Measurements from ENCODE around the gene NRSN2.

Gene NRSN2

GRCh38 chr20:326645-327185 lies 20.2 kb upstream of the NRSN2 start:
- no peak for TF ChIP-seq SUZ12 (IDR thresholded peaks at IDR 0.05; ENCODE audit: extremely low read depth, insufficient read depth, insufficient read length)
- TF ChIP-seq ZNF274 (IDR thresholded peaks at IDR 0.05; ENCODE audit: low read depth, low read length), result no peak
- no peak for TF ChIP-seq YY1 (IDR thresholded peaks at IDR 0.05; ENCODE audit: insufficient read depth, insufficient read length)
- Histone ChIP-seq H3K4me1 (ENCODE audit: insufficient read depth, insufficient read length) (peaks cover 24% of the 10 kb centered on the region), H3K9ac (ENCODE audit: insufficient read length, low read depth) (peak overlapping the region; percentile 98), H3K36me3 (ENCODE audit: insufficient read depth, insufficient read length, low read length) (peaks cover 27% of the 10 kb centered on the region), H3K27me3 (ENCODE audit: insufficient read depth, insufficient read length) (no peaks in the 10 kb centered on the region), H3K9me3 (ENCODE audit: insufficient read depth, low read length) (no peaks in the 10 kb centered on the region), H3K4me3 (ENCODE audit: insufficient read length, low read depth) (peak overlapping the region; percentile 90)
- no peak for DNase-seq (ENCODE audit: low read depth, low spot score)

GRCh38 chr20:327186-328026 lies 19.5 kb upstream of the NRSN2 start:
- no peak for TF ChIP-seq SUZ12 (IDR thresholded peaks at IDR 0.05; ENCODE audit: extremely low read depth, insufficient read depth, insufficient read length)
- TF ChIP-seq YY1 (IDR thresholded peaks at IDR 0.05; ENCODE audit: insufficient read depth, insufficient read length), result no peak
- no peak for TF ChIP-seq ZNF274 (IDR thresholded peaks at IDR 0.05; ENCODE audit: low read depth, low read length)
- Histone ChIP-seq H3K4me3 (ENCODE audit: insufficient read length, low read depth) (peak overlapping the region; percentile 76), H3K9ac (ENCODE audit: insufficient read length, low read depth) (peak overlapping the region; percentile 92), H3K4me1 (ENCODE audit: insufficient read depth, insufficient read length) (peaks cover 24% of the 10 kb centered on the region), H3K27me3 (ENCODE audit: insufficient read depth, insufficient read length) (no peaks in the 10 kb centered on the region), H3K9me3 (ENCODE audit: insufficient read depth, low read length) (no peaks in the 10 kb centered on the region), H3K36me3 (ENCODE audit: insufficient read depth, insufficient read length, low read length) (peaks cover 27% of the 10 kb centered on the region)
- peak; percentile 94 for DNase-seq (ENCODE audit: low read depth, low spot score)

GRCh38 chr20:328027-328974 lies 18.6 kb upstream of the NRSN2 start:
- H3K9me3 ChIP-seq (ENCODE audit: insufficient read depth, low read length), result no peaks in the 10 kb centered on the region
- H3K27me3 ChIP-seq (ENCODE audit: insufficient read depth, insufficient read length), result no peaks in the 10 kb centered on the region
- no peak for DNase-seq (ENCODE audit: low read depth, low spot score)
- TF ChIP-seq ZNF274 (IDR thresholded peaks at IDR 0.05; ENCODE audit: low read depth, low read length), result no peak
- no peak for TF ChIP-seq SUZ12 (IDR thresholded peaks at IDR 0.05; ENCODE audit: extremely low read depth, insufficient read depth, insufficient read length)
- no peak for TF ChIP-seq YY1 (IDR thresholded peaks at IDR 0.05; ENCODE audit: insufficient read depth, insufficient read length)
- peaks cover 22% of the 10 kb centered on the region for H3K4me1 ChIP-seq (ENCODE audit: insufficient read depth, insufficient read length)
- peak overlapping the region; percentile 76 for H3K4me3 ChIP-seq (ENCODE audit: insufficient read length, low read depth)
- peaks cover 27% of the 10 kb centered on the region for H3K36me3 ChIP-seq (ENCODE audit: insufficient read depth, insufficient read length, low read length)
- peak overlapping the region; percentile 92 for H3K9ac ChIP-seq (ENCODE audit: insufficient read length, low read depth)

- Histone ChIP-seq H3K27me3 (ENCODE audit: insufficient read depth, insufficient read length) (no peaks in the 10 kb centered on the region), H3K36me3 (ENCODE audit: insufficient read depth, insufficient read length, low read length) (peaks cover 27% of the 10 kb centered on the region), H3K4me1 (ENCODE audit: insufficient read depth, insufficient read length) (peaks cover 22% of the 10 kb centered on the region), H3K4me3 (ENCODE audit: insufficient read length, low read depth) (no peak overlapping the region), H3K9me3 (ENCODE audit: insufficient read depth, low read length) (no peaks in the 10 kb centered on the region), H3K9ac (ENCODE audit: insufficient read length, low read depth) (peak overlapping the region; percentile 56)
- DNase-seq (ENCODE audit: low read depth, low spot score), result no peak
- TF ChIP-seq YY1 (IDR thresholded peaks at IDR 0.05; ENCODE audit: insufficient read depth, insufficient read length), result no peak
- no peak for TF ChIP-seq SUZ12 (IDR thresholded peaks at IDR 0.05; ENCODE audit: extremely low read depth, insufficient read depth, insufficient read length)
- TF ChIP-seq ZNF274 (IDR thresholded peaks at IDR 0.05; ENCODE audit: low read depth, low read length), result no peak
Observed at GRCh38 chr20:328975-329695, 17.8 kb upstream of the NRSN2 start.

GRCh38 chr20:329851-330232 lies 17.1 kb upstream of the NRSN2 start:
- no peak for DNase-seq (ENCODE audit: low read depth, low spot score)
- Histone ChIP-seq H3K4me3 (ENCODE audit: insufficient read length, low read depth) (no peak overlapping the region), H3K27me3 (ENCODE audit: insufficient read depth, insufficient read length) (no peaks in the 10 kb centered on the region), H3K9ac (ENCODE audit: insufficient read length, low read depth) (peak overlapping the region; percentile 28), H3K4me1 (ENCODE audit: insufficient read depth, insufficient read length) (peaks cover 22% of the 10 kb centered on the region), H3K9me3 (ENCODE audit: insufficient read depth, low read length) (no peaks in the 10 kb centered on the region), H3K36me3 (ENCODE audit: insufficient read depth, insufficient read length, low read length) (peaks cover 27% of the 10 kb centered on the region)
- TF ChIP-seq ZNF274 (IDR thresholded peaks at IDR 0.05; ENCODE audit: low read depth, low read length), result no peak

GRCh38 chr20:330233-331149 lies 16.4 kb upstream of the NRSN2 start:
- Histone ChIP-seq H3K27me3 (ENCODE audit: insufficient read depth, insufficient read length) (no peaks in the 10 kb centered on the region), H3K4me1 (ENCODE audit: insufficient read depth, insufficient read length) (peaks cover 22% of the 10 kb centered on the region), H3K9ac (ENCODE audit: insufficient read length, low read depth) (peak overlapping the region; percentile 28), H3K9me3 (ENCODE audit: insufficient read depth, low read length) (no peaks in the 10 kb centered on the region), H3K36me3 (ENCODE audit: insufficient read depth, insufficient read length, low read length) (peaks cover 27% of the 10 kb centered on the region), H3K4me3 (ENCODE audit: insufficient read length, low read depth) (no peak overlapping the region)
- TF ChIP-seq YY1 (IDR thresholded peaks at IDR 0.05; ENCODE audit: insufficient read depth, insufficient read length) (no peak), SUZ12 (IDR thresholded peaks at IDR 0.05; ENCODE audit: extremely low read depth, insufficient read depth, insufficient read length) (no peak), ZNF274 (IDR thresholded peaks at IDR 0.05; ENCODE audit: low read depth, low read length) (no peak)
- no peak for DNase-seq (ENCODE audit: low read depth, low spot score)

Measured in NT2/D1 (cell line).